Nephron progenitor cell (in vitro differentiated cells): Measurements from ENCODE around the gene NAT8L.

Source experiments
- DNase-seq: peaks from one replicate; pipeline ENCODE4 v3.0.0; 2021
- H3K27ac Mint-ChIP-seq: 2 replicates; pipeline ENCODE4 v1.8.0; 2021; ENCODE audit warnings: mild to moderate bottlenecking, moderate library complexity, mixed read lengths
- H3K27me3 Mint-ChIP-seq: 2 replicates; pipeline ENCODE4 v1.8.0; 2021; ENCODE audit warnings: mild to moderate bottlenecking, low read depth, mixed read lengths; ENCODE audit not compliant: poor library complexity
- H3K36me3 Mint-ChIP-seq: 2 replicates; pipeline ENCODE4 v1.8.0; 2021; ENCODE audit warnings: low read depth, mixed read lengths
- H3K4me1 Mint-ChIP-seq: 2 replicates; pipeline ENCODE4 v1.8.0; 2021; ENCODE audit warnings: mixed read lengths
- H3K4me3 Mint-ChIP-seq: 2 replicates; pipeline ENCODE4 v1.8.0; 2021; ENCODE audit warnings: mild to moderate bottlenecking, moderate library complexity, mixed read lengths
- H3K9me3 Mint-ChIP-seq: 2 replicates; pipeline ENCODE4 v1.8.0; 2021; ENCODE audit warnings: mild to moderate bottlenecking, moderate library complexity, mixed read lengths
- CTCF ChIP-seq: fragments of 200-600 bp; sonication (generic); IDR thresholded peaks from 2 replicates; pipeline ENCODE4 v1.5.0; 2021; ENCODE audit warnings: antibody characterized with exemption

The NAT8L gene

GRCh38 chr4:2085496-2085901 is 26.4 kb downstream of the NAT8L start:
- Mint-ChIP-seq H3K4me1 (no peaks in the 10 kb centered on the region), H3K27me3 (peaks cover 3% of the 10 kb centered on the region), H3K27ac (no peak overlapping the region), H3K36me3 (no peaks in the 10 kb centered on the region), H3K4me3 (no peak overlapping the region), H3K9me3 (peaks cover 3% of the 10 kb centered on the region)
- no peak for TF ChIP-seq CTCF
- no peak for DNase-seq

- no peak overlapping the region for H3K4me3 Mint-ChIP-seq
- no peak overlapping the region for H3K27ac Mint-ChIP-seq
- DNase-seq, result no peak
- H3K9me3 Mint-ChIP-seq, result peaks cover 3% of the 10 kb centered on the region
- no peaks in the 10 kb centered on the region for H3K36me3 Mint-ChIP-seq
- peaks cover 5% of the 10 kb centered on the region for H3K27me3 Mint-ChIP-seq
- H3K4me1 Mint-ChIP-seq, result peaks cover 3% of the 10 kb centered on the region
- TF ChIP-seq CTCF, result no peak
These were observed 28.0 kb downstream of the NAT8L start for GRCh38 chr4:2087170-2087569.

GRCh38 chr4:2089222-2089621 is 30.1 kb downstream of the NAT8L start:
- no peak overlapping the region for H3K4me3 Mint-ChIP-seq
- H3K4me1 Mint-ChIP-seq, result peaks cover 9% of the 10 kb centered on the region
- no peak overlapping the region for H3K27ac Mint-ChIP-seq
- no peak for DNase-seq
- H3K27me3 Mint-ChIP-seq, result peaks cover 5% of the 10 kb centered on the region
- TF ChIP-seq CTCF, result no peak
- H3K36me3 Mint-ChIP-seq, result no peaks in the 10 kb centered on the region
- H3K9me3 Mint-ChIP-seq, result peaks cover 3% of the 10 kb centered on the region

- H3K4me3 Mint-ChIP-seq, result no peak overlapping the region
- H3K9me3 Mint-ChIP-seq, result peaks cover 13% of the 10 kb centered on the region
- peaks cover 9% of the 10 kb centered on the region for H3K4me1 Mint-ChIP-seq
- TF ChIP-seq CTCF, result no peak
- peaks cover 5% of the 10 kb centered on the region for H3K27me3 Mint-ChIP-seq
- no peak overlapping the region for H3K27ac Mint-ChIP-seq
- H3K36me3 Mint-ChIP-seq, result no peaks in the 10 kb centered on the region
- DNase-seq, result no peak
These were observed 31.5 kb downstream of the NAT8L start for GRCh38 chr4:2090642-2091041.

GRCh38 chr4:2091990-2092668 is 33.0 kb downstream of the NAT8L start:
- no peak for TF ChIP-seq CTCF
- peaks cover 8% of the 10 kb centered on the region for H3K27me3 Mint-ChIP-seq
- no peak overlapping the region for H3K4me3 Mint-ChIP-seq
- H3K9me3 Mint-ChIP-seq, result peaks cover 26% of the 10 kb centered on the region
- DNase-seq, result no peak
- H3K36me3 Mint-ChIP-seq, result peaks cover 8% of the 10 kb centered on the region
- peak overlapping the region; percentile 88 for H3K27ac Mint-ChIP-seq
- peaks cover 9% of the 10 kb centered on the region for H3K4me1 Mint-ChIP-seq

GRCh38 chr4:2092669-2093053 is 33.5 kb downstream of the NAT8L start:
- DNase-seq, result no peak
- Mint-ChIP-seq H3K4me3 (no peak overlapping the region), H3K27ac (peak overlapping the region; percentile 88), H3K9me3 (peaks cover 26% of the 10 kb centered on the region), H3K36me3 (peaks cover 8% of the 10 kb centered on the region), H3K4me1 (peaks cover 9% of the 10 kb centered on the region), H3K27me3 (peaks cover 8% of the 10 kb centered on the region)
- TF ChIP-seq CTCF, result no peak
